RWPE1 (cell line): ENCODE measurements around the gene RINL.
A peak's percentile ranks its signal among the peaks of the same experiment; 100 is the strongest.
"Not testable (repeated sequence)": the region's sequence is repeated elsewhere in the genome, so short reads cannot be mapped to it uniquely, and the experiment has no call there.

Source experiments
- CTCF ChIA-PET: fragments of 350-600 bp; sonication (Branson Sonifier 250); formaldehyde crosslinking; extraction: SDS; loops from one replicate; lab custom pipeline; 2021; lab: Yijun Ruan, JAX
- POLR2A ChIA-PET: fragments of 400-600 bp; formaldehyde crosslinking; extraction: SDS; loops from one replicate; lab custom pipeline; 2020; ENCODE audit warnings: antibody characterized with exemption; ENCODE audit not compliant: low non-redundant PET; lab: Yijun Ruan, JAX
- DNase-seq: peaks from one replicate; pipeline ENCODE4 v3.0.0; 2012; ENCODE audit warnings: low spot score
- H3K27ac ChIP-seq: fragments of 450-650 bp; 2 replicates; pipeline ENCODE4 v1.5.1; 2017
- CTCF ChIP-seq: fragments of 450-650 bp; conservative IDR thresholded peaks from 2 replicates; pipeline ENCODE4 v1.5.1; 2017; ENCODE audit warnings: low read depth, mild to moderate bottlenecking

The RINL gene

GRCh38 chr19:38834590-38834989 lies 43.5 kb downstream of the RINL start:
- no peak for TF ChIP-seq CTCF
- ChIA-PET POLR2A (no interaction called here), CTCF (no interaction called here)
- no peak for DNase-seq
- peak overlapping the region; percentile 91 for H3K27ac ChIP-seq

- no peak for DNase-seq
- ChIA-PET POLR2A (no interaction called here), CTCF (no interaction called here)
- no peak for TF ChIP-seq CTCF
- H3K27ac ChIP-seq: peak overlapping the region; percentile 91
Observed at GRCh38 chr19:38834104-38834490, 44.0 kb downstream of the RINL start.

GRCh38 chr19:38833092-38833425 lies 45.0 kb downstream of the RINL start:
- no peak for TF ChIP-seq CTCF
- DNase-seq: no peak
- ChIA-PET CTCF (no interaction called here), POLR2A (interaction anchor here (0.6 kb wide), 1 partner anchor 97 kb away, joined by 4 read pairs; no protein-coding TSS in a partner anchor)
- peak overlapping the region; percentile 91 for H3K27ac ChIP-seq

- peak; percentile 65 for DNase-seq
- ChIA-PET CTCF (interaction anchor here (0.6 to 1.2 kb wide), 2 partner anchors 62 to 932 kb away, joined by 3 to 6 read pairs; no protein-coding TSS in a partner anchor), POLR2A (interaction anchor here (0.7 kb wide), 1 partner anchor 20 kb away, joined by 3 read pairs; no protein-coding TSS in a partner anchor)
- H3K27ac ChIP-seq: peak overlapping the region; percentile 91
- no peak for TF ChIP-seq CTCF
Observed at GRCh38 chr19:38831142-38831605, 46.9 kb downstream of the RINL start.

GRCh38 chr19:38830039-38830733 lies 47.9 kb downstream of the RINL start:
- peak overlapping the region; percentile 91 for H3K27ac ChIP-seq
- ChIA-PET POLR2A (no interaction called here), CTCF (interaction anchor here (0.5 kb wide), 1 partner anchor 12 kb away, joined by 6 read pairs; no protein-coding TSS in a partner anchor)
- TF ChIP-seq CTCF: no peak
- no peak for DNase-seq

- POLR2A ChIA-PET, DNase-seq: not testable (repeated sequence)
- H3K27ac ChIP-seq: peak overlapping the region; percentile 23
- CTCF ChIA-PET: interaction anchor here (0.6 kb wide), 1 partner anchor 30 kb away, joined by 3 read pairs; no protein-coding TSS in a partner anchor
Observed at GRCh38 chr19:38829203-38829602, 48.9 kb downstream of the RINL start.
